HepG2 (cell line): ENCODE data around the gene PCSK7. TPM values are rescaled to one million over a fixed set of nuclear protein-coding genes. Genes with fewer than 3 reads are reported as not detected.

Experiments
- GATA4 ChIP-seq: sonication (generic); IDR thresholded peaks from 2 replicates; pipeline ENCODE4 v1.6.1; 2016; ENCODE audit warnings: antibody characterized with exemption, low read depth, borderline replicate concordance
- GATAD2A ChIP-seq: IDR thresholded peaks from 2 replicates; pipeline ENCODE4 v1.6.1; 2016
- HDAC6 ChIP-seq: fragments of 200-600 bp; sonication (generic); IDR thresholded peaks from 2 replicates; pipeline ENCODE4 v1.7.0; 2017; ENCODE audit warnings: mild to moderate bottlenecking, antibody characterized with exemption, low read length, low read depth
- KDM5B ChIP-seq: sonication (generic); formaldehyde crosslinking; IDR thresholded peaks from 2 replicates; pipeline ENCODE4 v1.4.0; 2020; ENCODE audit warnings: missing genetic modification reagents, mild to moderate bottlenecking, borderline replicate concordance
- MATR3 ChIP-seq: sonication (generic); formaldehyde crosslinking; IDR thresholded peaks from 2 replicates; pipeline ENCODE4 v1.4.0; 2020; ENCODE audit warnings: missing genetic modification reagents
- SMC3 ChIP-seq: IDR thresholded peaks from 2 replicates; pipeline ENCODE4 v1.6.1; 2011; ENCODE audit warnings: low read length, improper control_type of control experiment
- ZFP82 ChIP-seq: sonication (generic); formaldehyde crosslinking; IDR thresholded peaks from 2 replicates; pipeline ENCODE4 v1.5.1; 2020; ENCODE audit warnings: mild to moderate bottlenecking, missing genetic modification reagents, borderline replicate concordance
- ZFY ChIP-seq: sonication (generic); formaldehyde crosslinking; IDR thresholded peaks from 2 replicates; pipeline ENCODE4 v1.4.0; 2020; ENCODE audit warnings: missing genetic modification reagents
- ZIK1 ChIP-seq: sonication (generic); formaldehyde crosslinking; IDR thresholded peaks from 2 replicates; pipeline ENCODE4 v1.5.0; 2020; ENCODE audit warnings: mild to moderate bottlenecking, low read depth, missing genetic modification reagents, borderline replicate concordance
- ZNF3 ChIP-seq: IDR thresholded peaks from 2 replicates; pipeline ENCODE4 v1.7.0; 2017; ENCODE audit warnings: inconsistent platforms
- ZNF468 ChIP-seq: sonication (generic); formaldehyde crosslinking; IDR thresholded peaks from 2 replicates; pipeline ENCODE4 v1.8.0; 2022; ENCODE audit warnings: mild to moderate bottlenecking, moderate library complexity, missing genetic modification reagents
- ZNF83 ChIP-seq: sonication (generic); formaldehyde crosslinking; IDR thresholded peaks from 2 replicates; pipeline ENCODE4 v1.4.0; 2020; ENCODE audit warnings: missing genetic modification reagents, mild to moderate bottlenecking, borderline replicate concordance
- ZNF883 ChIP-seq: sonication (generic); formaldehyde crosslinking; IDR thresholded peaks from 2 replicates; pipeline ENCODE4 v1.5.1; 2020; ENCODE audit warnings: mild to moderate bottlenecking, missing genetic modification reagents; ENCODE audit errors: not compliant biosample characterization
- polyA plus RNA-seq, 8 experiments: library from polyadenylated mRNA; depleted of rRNA in 3 of 8; stranded (reverse) in 7 of 8; unstranded in 1 of 8; fragments of >200 nt; fragmentation: Illumina TruSeq in 4 of 8; extraction: Trizol in 4 of 8; gene quantifications; 2 replicates each; pipeline versions ENCODE4 v1.2.1 to v1.2.3, GENCODE V29; 2011 to 2016; ENCODE audit warnings: low read depth in 4 of 8, missing spikeins in 1 of 8, mixed read lengths in 1 of 8; ENCODE audit not compliant: insufficient read depth in 1 of 8
- total RNA-seq, 5 experiments: library from RNA; depleted of rRNA; stranded (reverse); fragments of >200 nt; fragmentation: Illumina TruSeq; extraction: Trizol; gene quantifications; 2 replicates each; pipeline ENCODE4 v1.2.3, GENCODE V29; 2016; ENCODE audit warnings: low read depth in 1 of 5
- TF ChIP-seq, protein P1 (sequence below): sonication (generic); formaldehyde crosslinking; IDR thresholded peaks from 2 replicates; pipeline ENCODE4 v1.5.0; 2020; ENCODE audit warnings: mild to moderate bottlenecking, missing genetic modification reagents
- TF ChIP-seq, protein P2 (sequence below): sonication (generic); formaldehyde crosslinking; conservative IDR thresholded peaks from 2 replicates; pipeline ENCODE4 v1.8.1; 2023; ENCODE audit warnings: missing genetic modification reagents
- TF ChIP-seq, protein P3 (sequence below): sonication (generic); formaldehyde crosslinking; IDR thresholded peaks from 2 replicates; pipeline ENCODE4 v1.4.0; 2020; ENCODE audit warnings: missing genetic modification reagents
- TF ChIP-seq, protein P4 (sequence below): sonication (generic); formaldehyde crosslinking; IDR thresholded peaks from 2 replicates; pipeline ENCODE4 v1.4.0; 2020; ENCODE audit warnings: missing genetic modification reagents
- TF ChIP-seq, protein P5 (sequence below): sonication (generic); formaldehyde crosslinking; IDR thresholded peaks from 2 replicates; pipeline ENCODE4 v1.9.0; 2022; ENCODE audit warnings: low read depth, missing genetic modification reagents

The PCSK7 gene
- total and polyA plus RNA-seq, 2 of the 13 experiments (the other 11 are each of a cell fraction or from before 2014, with no cell fraction given) = 13.4 to 13.8 TPM

DNA sequence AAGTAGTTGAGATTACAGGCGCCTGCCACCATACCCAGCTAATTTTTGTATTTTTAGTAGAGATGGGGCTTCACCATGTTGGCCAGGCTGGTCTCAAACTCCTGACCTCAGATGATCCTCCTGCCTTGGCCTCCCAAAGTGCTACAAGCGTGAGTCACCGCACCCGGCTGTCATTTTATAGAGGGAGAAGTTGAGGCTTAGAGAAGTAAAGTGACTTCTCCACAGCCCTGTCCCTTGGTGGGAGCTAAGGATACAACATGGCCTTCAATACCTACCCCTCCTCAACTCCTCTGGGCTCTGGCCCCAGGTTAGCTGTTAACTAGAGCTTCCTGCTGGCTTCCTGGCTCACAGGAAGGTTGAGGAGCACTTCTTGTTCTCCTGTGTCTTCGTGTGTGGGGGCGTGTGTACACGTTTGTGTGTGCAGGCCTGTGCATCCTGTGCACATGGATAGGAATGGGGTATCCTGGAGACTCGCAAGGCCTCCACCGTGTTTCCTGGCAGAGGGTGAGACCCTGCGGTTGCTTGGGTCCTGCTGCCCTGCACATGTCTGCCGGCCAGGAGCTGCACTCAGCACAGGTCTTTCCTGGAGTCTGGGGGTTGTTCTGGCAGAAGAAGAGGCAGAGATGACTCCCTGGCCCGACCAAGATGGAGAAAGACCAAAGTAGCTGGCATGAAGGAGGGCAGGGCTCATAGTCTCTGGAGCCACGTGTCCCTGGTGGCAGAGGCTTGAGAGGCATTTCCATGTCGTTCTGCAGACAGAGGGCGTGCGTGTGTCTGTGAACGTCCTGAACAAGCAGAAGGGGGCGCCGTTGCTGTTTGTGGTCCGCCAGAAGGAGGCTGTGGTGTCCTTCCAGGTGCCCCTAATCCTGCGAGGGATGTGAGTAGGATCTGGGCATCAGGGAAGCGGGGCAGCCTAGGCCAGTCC lies 51.0 kb downstream of the PCSK7 start (continued):
- TF ChIP-seq MATR3 = no peak
- TF ChIP-seq, protein P1, sequence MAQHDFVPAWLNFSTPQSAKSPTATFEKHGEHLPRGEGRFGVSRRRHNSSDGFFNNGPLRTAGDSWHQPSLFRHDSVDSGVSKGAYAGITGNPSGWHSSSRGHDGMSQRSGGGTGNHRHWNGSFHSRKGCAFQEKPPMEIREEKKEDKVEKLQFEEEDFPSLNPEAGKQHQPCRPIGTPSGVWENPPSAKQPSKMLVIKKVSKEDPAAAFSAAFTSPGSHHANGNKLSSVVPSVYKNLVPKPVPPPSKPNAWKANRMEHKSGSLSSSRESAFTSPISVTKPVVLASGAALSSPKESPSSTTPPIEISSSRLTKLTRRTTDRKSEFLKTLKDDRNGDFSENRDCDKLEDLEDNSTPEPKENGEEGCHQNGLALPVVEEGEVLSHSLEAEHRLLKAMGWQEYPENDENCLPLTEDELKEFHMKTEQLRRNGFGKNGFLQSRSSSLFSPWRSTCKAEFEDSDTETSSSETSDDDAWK (CRISPR knock-in tag) = no peak
- TF ChIP-seq ZFY (CRISPR knock-in tag) = peak; percentile 35; the same call in 1 of the 2 replicates
- TF ChIP-seq ZNF3 = no peak
- TF ChIP-seq ZNF883 (CRISPR knock-in tag) = no peak
- no peak for TF ChIP-seq HDAC6
- TF ChIP-seq, protein P2, sequence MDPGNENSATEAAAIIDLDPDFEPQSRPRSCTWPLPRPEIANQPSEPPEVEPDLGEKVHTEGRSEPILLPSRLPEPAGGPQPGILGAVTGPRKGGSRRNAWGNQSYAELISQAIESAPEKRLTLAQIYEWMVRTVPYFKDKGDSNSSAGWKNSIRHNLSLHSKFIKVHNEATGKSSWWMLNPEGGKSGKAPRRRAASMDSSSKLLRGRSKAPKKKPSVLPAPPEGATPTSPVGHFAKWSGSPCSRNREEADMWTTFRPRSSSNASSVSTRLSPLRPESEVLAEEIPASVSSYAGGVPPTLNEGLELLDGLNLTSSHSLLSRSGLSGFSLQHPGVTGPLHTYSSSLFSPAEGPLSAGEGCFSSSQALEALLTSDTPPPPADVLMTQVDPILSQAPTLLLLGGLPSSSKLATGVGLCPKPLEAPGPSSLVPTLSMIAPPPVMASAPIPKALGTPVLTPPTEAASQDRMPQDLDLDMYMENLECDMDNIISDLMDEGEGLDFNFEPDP (CRISPR knock-in tag) = no peak
- no peak for TF ChIP-seq ZNF83 (CRISPR knock-in tag)
- no peak for TF ChIP-seq ZFP82
- TF ChIP-seq, protein P3, sequence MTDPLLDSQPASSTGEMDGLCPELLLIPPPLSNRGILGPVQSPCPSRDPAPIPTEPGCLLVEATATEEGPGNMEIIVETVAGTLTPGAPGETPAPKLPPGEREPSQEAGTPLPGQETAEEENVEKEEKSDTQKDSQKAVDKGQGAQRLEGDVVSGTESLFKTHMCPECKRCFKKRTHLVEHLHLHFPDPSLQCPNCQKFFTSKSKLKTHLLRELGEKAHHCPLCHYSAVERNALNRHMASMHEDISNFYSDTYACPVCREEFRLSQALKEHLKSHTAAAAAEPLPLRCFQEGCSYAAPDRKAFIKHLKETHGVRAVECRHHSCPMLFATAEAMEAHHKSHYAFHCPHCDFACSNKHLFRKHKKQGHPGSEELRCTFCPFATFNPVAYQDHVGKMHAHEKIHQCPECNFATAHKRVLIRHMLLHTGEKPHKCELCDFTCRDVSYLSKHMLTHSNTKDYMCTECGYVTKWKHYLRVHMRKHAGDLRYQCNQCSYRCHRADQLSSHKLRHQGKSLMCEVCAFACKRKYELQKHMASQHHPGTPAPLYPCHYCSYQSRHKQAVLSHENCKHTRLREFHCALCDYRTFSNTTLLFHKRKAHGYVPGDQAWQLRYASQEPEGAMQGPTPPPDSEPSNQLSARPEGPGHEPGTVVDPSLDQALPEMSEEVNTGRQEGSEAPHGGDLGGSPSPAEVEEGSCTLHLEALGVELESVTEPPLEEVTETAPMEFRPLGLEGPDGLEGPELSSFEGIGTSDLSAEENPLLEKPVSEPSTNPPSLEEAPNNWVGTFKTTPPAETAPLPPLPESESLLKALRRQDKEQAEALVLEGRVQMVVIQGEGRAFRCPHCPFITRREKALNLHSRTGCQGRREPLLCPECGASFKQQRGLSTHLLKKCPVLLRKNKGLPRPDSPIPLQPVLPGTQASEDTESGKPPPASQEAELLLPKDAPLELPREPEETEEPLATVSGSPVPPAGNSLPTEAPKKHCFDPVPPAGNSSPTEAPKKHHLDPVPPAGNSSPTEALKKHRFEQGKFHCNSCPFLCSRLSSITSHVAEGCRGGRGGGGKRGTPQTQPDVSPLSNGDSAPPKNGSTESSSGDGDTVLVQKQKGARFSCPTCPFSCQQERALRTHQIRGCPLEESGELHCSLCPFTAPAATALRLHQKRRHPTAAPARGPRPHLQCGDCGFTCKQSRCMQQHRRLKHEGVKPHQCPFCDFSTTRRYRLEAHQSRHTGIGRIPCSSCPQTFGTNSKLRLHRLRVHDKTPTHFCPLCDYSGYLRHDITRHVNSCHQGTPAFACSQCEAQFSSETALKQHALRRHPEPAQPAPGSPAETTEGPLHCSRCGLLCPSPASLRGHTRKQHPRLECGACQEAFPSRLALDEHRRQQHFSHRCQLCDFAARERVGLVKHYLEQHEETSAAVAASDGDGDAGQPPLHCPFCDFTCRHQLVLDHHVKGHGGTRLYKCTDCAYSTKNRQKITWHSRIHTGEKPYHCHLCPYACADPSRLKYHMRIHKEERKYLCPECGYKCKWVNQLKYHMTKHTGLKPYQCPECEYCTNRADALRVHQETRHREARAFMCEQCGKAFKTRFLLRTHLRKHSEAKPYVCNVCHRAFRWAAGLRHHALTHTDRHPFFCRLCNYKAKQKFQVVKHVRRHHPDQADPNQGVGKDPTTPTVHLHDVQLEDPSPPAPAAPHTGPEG (CRISPR knock-in tag) = no peak
- no peak for TF ChIP-seq ZIK1 (CRISPR knock-in tag)
- no peak for TF ChIP-seq GATA4
- TF ChIP-seq GATAD2A (CRISPR knock-in tag) = no peak
- TF ChIP-seq, protein P4, sequence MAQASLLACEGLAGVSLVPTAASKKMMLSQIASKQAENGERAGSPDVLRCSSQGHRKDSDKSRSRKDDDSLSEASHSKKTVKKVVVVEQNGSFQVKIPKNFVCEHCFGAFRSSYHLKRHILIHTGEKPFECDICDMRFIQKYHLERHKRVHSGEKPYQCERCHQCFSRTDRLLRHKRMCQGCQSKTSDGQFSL (CRISPR knock-in tag) = 0 out of 2 replicates have a peak, but pooled peaks have one; percentile 19
- peak; percentile 39 for TF ChIP-seq SMC3
- 0 out of 2 replicates have a peak, but pooled peaks have one; percentile 32 for TF ChIP-seq KDM5B (CRISPR knock-in tag)
- TF ChIP-seq, protein P5, sequence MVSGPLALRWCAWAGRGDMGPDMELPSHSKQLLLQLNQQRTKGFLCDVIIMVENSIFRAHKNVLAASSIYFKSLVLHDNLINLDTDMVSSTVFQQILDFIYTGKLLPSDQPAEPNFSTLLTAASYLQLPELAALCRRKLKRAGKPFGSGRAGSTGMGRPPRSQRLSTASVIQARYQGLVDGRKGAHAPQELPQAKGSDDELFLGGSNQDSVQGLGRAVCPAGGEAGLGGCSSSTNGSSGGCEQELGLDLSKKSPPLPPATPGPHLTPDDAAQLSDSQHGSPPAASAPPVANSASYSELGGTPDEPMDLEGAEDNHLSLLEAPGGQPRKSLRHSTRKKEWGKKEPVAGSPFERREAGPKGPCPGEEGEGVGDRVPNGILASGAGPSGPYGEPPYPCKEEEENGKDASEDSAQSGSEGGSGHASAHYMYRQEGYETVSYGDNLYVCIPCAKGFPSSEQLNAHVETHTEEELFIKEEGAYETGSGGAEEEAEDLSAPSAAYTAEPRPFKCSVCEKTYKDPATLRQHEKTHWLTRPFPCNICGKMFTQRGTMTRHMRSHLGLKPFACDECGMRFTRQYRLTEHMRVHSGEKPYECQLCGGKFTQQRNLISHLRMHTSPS = no peak
- no peak for TF ChIP-seq ZNF468 (CRISPR knock-in tag)
